Fibroblast of the aortic adventitia (primary cell): ENCODE measurements around the gene TBR1. TPM values are rescaled to one million over a fixed set of nuclear protein-coding genes. Genes with fewer than 3 reads are reported as not detected.

Experiments
- DNase-seq: peaks from one replicate; pipeline ENCODE4 v3.0.0-alpha.2; 2010; ENCODE audit warnings: low read depth
- H3K4me3 ChIP-seq: 2 replicates; pipeline ENCODE4 v1.5.1; 2011; ENCODE audit warnings: low read depth, mild to moderate bottlenecking, control low read depth, low read length, moderate library complexity
- CTCF ChIP-seq: IDR thresholded peaks from 2 replicates; pipeline ENCODE4 v1.5.1; 2011; ENCODE audit warnings: mild to moderate bottlenecking, low read length, control low read depth, inconsistent platforms; ENCODE audit not compliant: insufficient read depth
- total RNA-seq: library from RNA; depleted of rRNA; stranded (reverse); fragments of >200 nt; gene quantifications from 2 replicates; pipeline ENCODE4 v1.2.3, GENCODE V29; 2012; ENCODE audit warnings: low replicate concordance

TBR1 gene
- total RNA-seq, 1 donor: not detected

DNA sequence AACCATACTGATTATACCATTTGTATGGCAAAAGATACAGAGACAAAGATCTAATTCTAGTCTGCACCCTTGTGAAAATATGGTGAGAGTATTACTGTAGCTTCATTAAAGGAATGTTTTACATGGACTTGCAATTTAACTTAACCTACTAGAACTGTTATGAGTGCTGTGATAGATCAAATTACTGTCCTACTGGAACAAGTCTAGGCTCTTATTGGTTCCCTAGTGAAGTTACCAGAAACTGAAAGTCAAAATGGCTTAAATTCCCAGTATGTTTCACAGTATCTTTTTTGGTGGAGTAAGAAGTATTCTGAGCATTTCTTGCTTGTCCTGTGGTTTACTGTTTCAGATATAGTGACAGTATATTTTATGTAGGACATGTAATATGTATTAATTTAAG, 3.8 kb upstream of the TBR1 start:
- peak; percentile 32 for DNase-seq
- no peak overlapping the region for H3K4me3 ChIP-seq
- TF ChIP-seq CTCF: no peak

- DNase-seq: peak; percentile 33
- peak overlapping the region; percentile 61 for H3K4me3 ChIP-seq
- peak; percentile 19 for TF ChIP-seq CTCF
Measured at GRCh38 chr2:161414042-161415033, 1.8 kb upstream of the TBR1 start.

DNA sequence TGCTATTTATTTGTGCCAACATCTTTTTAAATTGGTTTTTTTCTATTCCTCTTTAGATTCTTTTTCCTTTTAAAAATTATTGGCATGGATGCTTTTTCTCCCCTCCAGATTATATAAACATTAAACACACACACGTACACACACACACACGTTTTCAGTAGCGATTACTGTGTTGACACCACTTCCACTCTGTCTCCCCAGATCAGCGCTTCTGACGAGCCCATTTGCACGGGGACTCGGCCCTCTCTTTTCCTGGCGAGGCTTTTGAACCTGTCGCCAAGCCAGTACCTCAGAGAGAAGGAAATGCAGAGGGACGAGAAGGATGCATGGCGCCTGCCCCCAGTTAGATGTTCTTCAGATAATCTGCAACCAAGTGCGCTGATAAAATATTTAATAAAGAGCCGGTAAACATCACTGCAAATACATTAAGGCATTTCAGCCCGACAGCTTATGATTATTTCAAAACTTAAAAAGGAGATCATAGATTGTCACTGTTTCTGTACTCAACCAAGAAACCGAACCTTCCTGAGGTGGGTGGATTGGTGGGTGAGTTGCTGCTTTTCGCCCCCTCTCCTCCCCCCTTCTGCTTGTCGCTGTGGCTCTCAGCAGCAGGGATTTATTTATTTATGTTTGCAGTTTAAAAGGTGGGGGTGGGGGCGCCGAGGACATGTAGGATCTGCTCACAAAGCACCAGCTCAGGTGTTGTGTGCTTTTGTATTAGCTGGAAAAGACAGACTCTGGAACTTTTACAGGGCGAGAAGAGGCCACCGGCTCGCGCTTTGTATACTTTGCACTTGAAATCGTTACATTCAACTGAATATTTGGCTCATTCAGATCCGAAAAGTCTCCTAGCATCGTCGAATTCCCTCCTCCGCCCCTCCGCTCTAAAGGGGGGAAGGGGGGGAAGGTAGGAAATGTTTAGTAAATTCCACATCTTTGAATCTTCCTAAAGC, 787 bp upstream of the TBR1 start:
- no peak for DNase-seq
- TF ChIP-seq CTCF: no peak
- peak overlapping the region; percentile 61 for H3K4me3 ChIP-seq

GRCh38 chr2:161416708-161417437, 776 bp downstream of the TBR1 start:
- H3K4me3 ChIP-seq: no peak overlapping the region
- DNase-seq: no peak
- no peak for TF ChIP-seq CTCF

DNA sequence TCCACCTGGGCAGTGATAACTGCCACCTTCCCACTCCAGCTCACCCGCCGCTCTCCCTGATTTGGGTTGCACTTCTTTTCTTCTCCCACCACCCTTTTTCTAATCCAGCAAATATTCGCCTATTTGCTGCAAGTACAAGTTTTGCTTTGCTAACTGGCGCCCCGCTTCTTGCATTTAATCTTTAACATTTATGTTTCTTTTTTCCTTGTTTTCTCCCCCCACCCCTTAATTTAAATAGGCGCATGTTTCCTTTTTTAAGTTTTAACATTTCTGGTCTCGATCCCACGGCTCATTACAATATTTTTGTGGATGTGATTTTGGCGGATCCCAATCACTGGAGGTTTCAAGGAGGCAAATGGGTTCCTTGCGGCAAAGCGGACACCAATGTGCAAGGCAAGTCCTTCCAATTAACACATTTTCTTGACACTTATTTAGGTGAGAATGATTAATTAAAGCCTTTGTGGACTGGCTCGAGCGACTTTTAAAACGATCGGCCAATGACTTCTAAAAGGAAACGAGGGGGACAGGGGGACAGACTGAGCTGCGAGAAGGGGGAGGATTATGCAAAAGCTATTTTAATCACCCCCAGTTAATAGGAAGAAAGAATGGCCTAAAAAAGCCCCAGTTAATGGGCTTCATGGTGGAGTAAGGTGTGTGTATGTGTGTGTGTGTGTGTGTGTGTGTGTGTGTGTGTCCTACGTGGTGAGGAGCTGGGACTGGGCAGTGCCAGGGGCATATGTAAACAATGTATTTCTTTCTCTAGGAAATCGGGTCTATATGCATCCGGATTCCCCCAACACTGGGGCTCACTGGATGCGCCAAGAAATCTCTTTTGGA, 1.6 kb downstream of the TBR1 start:
- no peak overlapping the region for H3K4me3 ChIP-seq
- no peak for DNase-seq
- TF ChIP-seq CTCF: no peak
